GM12801 (cell line): ENCODE data around the gene C1QTNF8.

Source experiments
- TF ChIP-seq, protein P1 (sequence below): IDR thresholded peaks from one replicate; pipeline ENCODE4 v1.5.1; 2011; ENCODE audit warnings: control low read depth; ENCODE audit not compliant: insufficient read length; ENCODE audit errors: extremely low read depth

Gene C1QTNF8

DNA sequence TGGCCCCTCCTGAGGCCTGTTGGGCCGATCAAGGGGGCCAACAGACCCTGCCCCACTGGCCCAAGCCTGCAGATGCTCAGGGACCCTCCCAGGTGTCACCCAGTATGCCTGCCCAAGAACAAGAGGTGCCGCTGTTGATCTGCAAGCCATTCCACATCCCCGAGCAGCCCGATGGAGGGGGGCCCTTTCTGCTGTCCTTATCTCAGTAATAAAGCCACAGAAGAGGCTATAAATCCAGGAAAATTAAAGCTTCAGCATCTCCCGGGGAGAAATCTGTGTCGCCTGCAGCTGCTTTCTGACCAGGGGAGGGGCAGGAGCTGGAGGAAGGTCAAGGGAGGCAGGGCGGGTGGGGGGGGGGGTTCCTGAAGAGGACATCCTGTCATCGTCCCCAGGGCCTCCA is 45.1 kb upstream of the C1QTNF8 start:
- TF ChIP-seq, protein P1, sequence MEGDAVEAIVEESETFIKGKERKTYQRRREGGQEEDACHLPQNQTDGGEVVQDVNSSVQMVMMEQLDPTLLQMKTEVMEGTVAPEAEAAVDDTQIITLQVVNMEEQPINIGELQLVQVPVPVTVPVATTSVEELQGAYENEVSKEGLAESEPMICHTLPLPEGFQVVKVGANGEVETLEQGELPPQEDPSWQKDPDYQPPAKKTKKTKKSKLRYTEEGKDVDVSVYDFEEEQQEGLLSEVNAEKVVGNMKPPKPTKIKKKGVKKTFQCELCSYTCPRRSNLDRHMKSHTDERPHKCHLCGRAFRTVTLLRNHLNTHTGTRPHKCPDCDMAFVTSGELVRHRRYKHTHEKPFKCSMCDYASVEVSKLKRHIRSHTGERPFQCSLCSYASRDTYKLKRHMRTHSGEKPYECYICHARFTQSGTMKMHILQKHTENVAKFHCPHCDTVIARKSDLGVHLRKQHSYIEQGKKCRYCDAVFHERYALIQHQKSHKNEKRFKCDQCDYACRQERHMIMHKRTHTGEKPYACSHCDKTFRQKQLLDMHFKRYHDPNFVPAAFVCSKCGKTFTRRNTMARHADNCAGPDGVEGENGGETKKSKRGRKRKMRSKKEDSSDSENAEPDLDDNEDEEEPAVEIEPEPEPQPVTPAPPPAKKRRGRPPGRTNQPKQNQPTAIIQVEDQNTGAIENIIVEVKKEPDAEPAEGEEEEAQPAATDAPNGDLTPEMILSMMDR = no peak

DNA sequence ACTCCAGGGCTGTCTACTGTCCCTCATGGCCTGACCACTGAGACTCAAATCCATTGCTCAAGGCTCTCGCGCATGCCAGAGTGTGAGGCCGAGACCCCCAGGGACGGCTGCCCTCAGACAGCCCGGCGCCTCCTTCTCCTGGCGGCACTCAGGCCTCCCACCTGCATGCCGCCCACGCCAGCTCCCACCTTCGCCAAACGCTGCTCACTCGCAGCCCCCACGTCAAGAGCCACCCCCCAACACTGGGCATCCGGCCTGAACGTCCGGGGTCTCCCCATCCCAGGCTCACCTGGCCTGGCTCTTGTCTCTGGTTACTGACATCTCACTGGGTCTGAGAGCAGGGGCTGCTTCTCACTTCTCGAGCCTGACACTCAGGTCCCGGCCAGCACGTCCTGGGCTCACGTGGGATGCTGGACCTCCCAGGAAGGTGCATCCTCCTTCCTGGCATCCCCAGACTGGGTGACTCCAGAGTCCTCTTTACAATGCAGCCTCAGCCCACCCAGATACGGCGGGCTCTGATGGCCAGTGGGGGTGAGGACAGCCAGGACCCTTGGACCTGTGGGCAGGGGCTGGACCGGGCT is 44.6 kb upstream of the C1QTNF8 start:
- TF ChIP-seq, protein P1 = no peak

DNA sequence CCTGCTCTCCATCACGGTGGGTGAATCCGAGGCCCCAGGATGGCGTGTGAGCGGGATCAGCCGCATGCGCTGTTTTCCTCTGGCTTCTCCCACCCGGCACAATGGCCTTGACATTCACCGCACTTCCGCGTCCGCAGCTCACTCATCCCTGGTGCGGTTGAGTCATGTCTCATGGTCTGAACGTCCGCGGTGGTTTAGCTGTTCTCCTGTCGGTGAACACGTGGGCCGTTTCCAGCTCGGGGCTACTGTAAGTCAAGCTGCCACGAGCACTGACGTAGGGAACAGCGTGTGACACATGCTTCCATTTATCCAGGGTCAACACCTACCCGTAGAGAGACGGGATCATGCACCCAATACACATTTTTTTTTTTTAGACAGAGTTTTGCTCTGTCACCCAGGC is 41.6 kb upstream of the C1QTNF8 start:
- TF ChIP-seq, protein P1 = no peak

DNA sequence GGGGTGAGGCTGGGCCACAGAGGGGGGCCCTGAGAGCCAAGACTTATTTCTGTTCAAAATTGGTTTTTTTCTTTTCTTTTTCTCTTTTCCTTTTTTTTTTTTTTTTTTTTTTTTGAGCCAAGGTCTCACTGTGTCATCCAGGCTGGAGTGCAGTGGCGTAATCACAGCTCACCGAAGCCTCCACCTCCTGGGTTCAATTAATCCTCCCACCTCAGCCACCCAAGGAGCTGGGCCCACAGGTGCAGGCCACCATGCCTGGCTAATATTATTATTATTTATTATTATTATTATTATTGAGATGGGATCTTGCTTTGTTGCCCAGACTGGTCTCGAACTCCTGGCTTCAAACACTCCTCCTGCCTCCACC is 39.4 kb upstream of the C1QTNF8 start:
- TF ChIP-seq, protein P1 = no peak

DNA sequence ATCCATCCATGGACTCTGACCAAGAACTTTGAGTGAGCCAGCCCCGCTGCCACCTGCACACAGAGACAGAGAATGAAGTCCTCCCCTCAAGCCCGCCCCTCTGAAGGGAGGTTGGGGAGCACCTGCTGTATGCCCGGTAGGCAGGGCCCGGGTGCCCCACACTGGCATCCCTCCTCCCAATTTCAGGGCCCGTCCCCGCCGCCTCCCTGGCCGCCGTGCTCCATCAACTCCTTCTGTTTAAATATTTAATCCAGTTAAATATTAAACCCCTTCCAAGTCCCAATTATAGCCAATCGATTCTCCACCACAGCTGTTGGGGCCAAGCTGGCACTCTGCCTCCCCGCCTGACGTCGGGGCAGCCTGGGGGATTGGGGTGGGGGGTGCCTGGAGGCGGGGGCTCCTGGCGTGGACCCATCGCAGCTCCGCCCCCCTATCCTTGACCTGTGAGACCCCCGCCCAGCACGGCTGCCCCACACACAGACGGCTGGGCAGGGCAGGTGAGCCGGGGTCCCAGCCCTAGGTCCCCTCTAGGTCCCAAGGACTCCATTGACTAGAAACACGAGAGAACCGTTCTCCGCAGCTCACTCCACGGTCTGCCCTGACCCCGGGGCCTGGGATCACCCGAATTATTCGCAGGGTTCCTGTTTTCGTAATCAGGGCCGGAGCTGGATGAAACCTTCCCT is 38.9 kb upstream of the C1QTNF8 start:
- TF ChIP-seq, protein P1 = no peak

DNA sequence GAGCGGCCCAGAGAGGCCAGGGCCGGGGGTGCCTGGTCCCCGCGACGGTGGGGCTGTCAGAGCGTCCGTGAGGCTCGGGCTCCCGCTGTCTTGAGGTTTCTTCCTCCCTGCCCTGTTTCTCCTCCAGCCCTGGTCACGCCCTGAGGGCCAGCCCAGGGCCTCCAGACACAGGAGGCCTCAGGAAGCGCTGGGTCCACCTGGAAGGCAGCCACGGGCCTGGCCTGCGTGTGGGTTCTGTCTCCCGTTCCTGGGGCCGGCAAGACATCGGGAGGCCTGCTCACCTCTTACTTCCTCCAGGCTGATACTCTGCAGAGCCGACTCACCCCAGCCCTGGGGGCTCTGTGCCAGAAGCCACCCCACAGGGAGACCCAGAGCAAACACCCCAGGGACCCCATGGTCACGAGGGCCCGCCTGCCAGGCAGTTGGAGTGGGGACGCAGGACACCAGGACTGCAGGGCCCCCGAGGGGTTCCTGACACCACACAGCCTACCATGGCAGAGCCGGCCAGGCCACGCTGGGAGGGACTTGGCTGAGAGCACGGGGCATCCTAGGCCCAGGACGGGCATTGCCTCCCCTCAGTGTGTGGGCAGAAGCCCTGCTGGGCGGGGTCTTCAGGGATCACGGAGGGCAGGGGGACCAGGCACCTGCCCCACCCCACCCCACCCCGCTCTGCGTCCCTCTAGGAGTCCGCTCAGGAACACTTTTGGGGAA is 37.9 kb upstream of the C1QTNF8 start:
- TF ChIP-seq, protein P1 = no peak

DNA sequence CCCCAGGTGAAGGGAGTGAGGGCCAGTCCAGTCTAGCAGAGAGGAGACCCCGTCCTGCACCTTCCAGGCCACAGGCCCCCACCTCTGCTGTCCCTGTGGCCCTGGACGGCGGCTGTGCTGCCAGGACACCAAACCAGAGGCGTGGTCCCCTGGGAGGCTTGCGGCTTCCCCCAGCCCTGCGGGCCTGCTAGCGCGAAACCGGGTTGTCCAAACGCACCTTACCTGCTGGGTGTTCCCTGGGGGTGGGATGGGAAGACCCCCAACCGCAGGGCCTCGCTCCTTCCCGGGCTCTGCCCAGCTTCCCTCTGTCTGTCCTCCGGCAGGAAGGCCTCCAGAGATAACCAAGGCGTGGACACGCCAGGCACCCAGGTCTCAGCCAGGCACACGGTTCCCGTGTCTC is 37.2 kb upstream of the C1QTNF8 start:
- TF ChIP-seq, protein P1 = no peak
